BLaER1 treated with 17β-estradiol and CSF1 and Interleukin-3, amounts not matched to agents 10 nM and 100 nM (cell line): ENCODE data around the gene HEXA.
"Not testable (repeated sequence)": the region's sequence is repeated elsewhere in the genome, so short reads cannot be mapped to it uniquely, and the experiment has no call there.

Experiments used
- H3K27ac ChIP-seq, 11 experiments: shearing (Covaris generic); formaldehyde crosslinking; 2 replicates each; pipeline ENCODE4 v1.8.1; 2022
- H3K27me3 ChIP-seq, 11 experiments: shearing (Covaris generic); formaldehyde crosslinking; 2 replicates each; pipeline ENCODE4 v1.8.1; 2022
- H3K36me3 ChIP-seq, 11 experiments: shearing (Covaris generic); formaldehyde crosslinking; 2 replicates each; pipeline ENCODE4 v1.8.1; 2022
- H3K4me1 ChIP-seq, 10 experiments: shearing (Covaris generic); formaldehyde crosslinking; 2 replicates each; pipeline ENCODE4 v1.8.1; 2022
- H3K4me2 ChIP-seq, 11 experiments: shearing (Covaris generic); formaldehyde crosslinking; 2 replicates each; pipeline ENCODE4 v1.8.1; 2022
- H3K4me3 ChIP-seq, 10 experiments: shearing (Covaris generic); formaldehyde crosslinking; 2 replicates each; pipeline ENCODE4 v1.8.1; 2022
- H3K9ac ChIP-seq, 11 experiments: shearing (Covaris generic); formaldehyde crosslinking; 2 replicates each; pipeline ENCODE4 v1.8.1; 2022
- H3K9me3 ChIP-seq, 11 experiments: shearing (Covaris generic); formaldehyde crosslinking; replicated peaks in 1 of 11; 2 replicates each; pipeline ENCODE4 v1.8.1; 2022
- H4K20me1 ChIP-seq, 11 experiments: shearing (Covaris generic); formaldehyde crosslinking; 2 replicates each; pipeline ENCODE4 v1.8.1; 2022
- Cebpa-rat ChIP-seq, 11 experiments: shearing (Covaris generic); IDR thresholded peaks; 2 replicates each; pipeline ENCODE4 v1.8.1; 2022

The HEXA gene

DNA sequence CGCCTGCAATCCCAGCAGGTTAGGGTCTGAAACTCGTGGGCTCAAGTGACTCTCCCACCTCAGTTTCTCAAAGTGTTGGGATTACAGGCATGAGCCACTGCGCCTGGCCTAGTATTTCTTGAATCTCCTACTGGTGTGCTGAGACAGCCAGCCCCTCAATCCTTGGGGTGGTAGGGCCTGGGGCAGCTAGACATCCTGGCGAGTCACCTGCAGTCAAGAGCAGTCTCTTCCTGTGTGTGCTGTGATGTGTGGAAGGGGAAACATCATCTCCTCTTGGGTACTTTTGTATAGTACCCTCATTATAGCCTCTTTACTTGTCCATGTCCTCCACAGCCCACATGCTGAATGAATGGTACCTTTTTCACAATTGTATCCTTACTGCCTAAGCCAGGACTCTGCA lies 4.9 kb upstream of the HEXA start:
- H3K4me1 ChIP-seq: peaks cover 7 to 32% (median 15%) of the 10 kb centered on the region in 10 experiments; a peak in 19 of 20 replicates
- no peaks in the 10 kb centered on the region for H3K27me3 ChIP-seq
- no peak for TF ChIP-seq Cebpa-rat (IDR thresholded peaks at IDR 0.05)

DNA sequence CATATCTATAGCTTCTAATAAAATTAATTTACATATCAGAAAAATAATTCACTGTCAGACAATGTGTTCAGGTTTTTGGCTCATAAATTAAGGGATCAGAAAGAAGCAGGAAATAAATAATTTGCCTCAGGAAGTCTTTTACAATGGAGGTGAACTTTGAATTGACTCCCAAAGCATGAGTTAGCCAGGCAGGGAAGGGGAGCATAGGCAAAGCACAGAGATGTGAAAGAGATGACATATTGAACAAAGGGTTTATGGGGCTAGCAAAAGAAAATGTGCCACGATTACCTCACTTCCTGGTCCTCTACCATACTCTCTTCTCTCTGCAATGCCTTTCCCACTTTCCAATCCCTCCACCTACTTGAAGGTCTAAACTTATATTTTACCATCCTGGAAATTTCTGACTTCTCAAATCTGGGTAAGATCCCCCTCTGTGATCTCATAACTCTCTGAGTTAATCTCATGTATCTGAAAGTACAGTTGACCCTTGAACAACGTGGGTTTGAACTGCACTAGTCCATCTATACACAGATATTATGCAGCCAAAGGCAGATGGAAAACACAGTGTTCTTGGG lies 4.1 kb upstream of the HEXA start:
- Histone ChIP-seq H3K27me3 (no peaks in the 10 kb centered on the region), H3K27ac (no peak overlapping the region), H3K4me1 (peaks cover 11 to 25% (median 19%) of the 10 kb centered on the region in 10 experiments), H3K4me3 (no peak overlapping the region), H4K20me1 (no peaks in the 10 kb centered on the region), H3K4me2 (no peak overlapping the region), H3K36me3 (no peaks in the 10 kb centered on the region), H3K9ac (no peak overlapping the region), H3K9me3 (no peaks in the 10 kb centered on the region)
- no peak for TF ChIP-seq Cebpa-rat (IDR thresholded peaks at IDR 0.05)

More for the DNA sequence above, 4.9 kb upstream of the HEXA start:
- no peak overlapping the region for H3K27ac ChIP-seq
- H3K36me3 ChIP-seq: no peaks in the 10 kb centered on the region
- no peaks in the 10 kb centered on the region for H4K20me1 ChIP-seq
- H3K4me2 ChIP-seq: no peak overlapping the region
- H3K9ac ChIP-seq: no peak overlapping the region
- H3K9me3 ChIP-seq: no peaks in the 10 kb centered on the region
- no peak overlapping the region for H3K4me3 ChIP-seq

DNA sequence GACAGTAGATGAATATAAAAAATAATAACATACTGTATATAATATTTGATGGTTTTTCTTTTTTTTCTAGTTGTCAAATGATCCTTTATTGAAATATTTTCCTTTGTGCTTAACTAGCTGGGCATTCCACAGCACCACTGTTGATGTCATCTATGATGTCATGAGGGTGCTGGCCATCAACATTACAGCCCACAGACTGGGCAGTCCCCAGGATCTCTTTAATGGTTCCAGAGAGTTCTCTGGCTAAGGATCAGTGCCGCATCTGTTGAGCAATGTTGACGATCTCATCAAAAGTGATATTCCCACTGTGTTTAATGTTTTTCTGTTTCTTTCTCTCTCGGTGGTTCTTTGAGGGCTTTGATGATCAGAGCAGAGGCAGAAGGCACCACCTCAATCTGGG lies 3.3 kb upstream of the HEXA start:
- not testable (repeated sequence) for H3K4me2 ChIP-seq, H3K27me3 ChIP-seq, H3K4me3 ChIP-seq, H3K36me3 ChIP-seq, H3K27ac ChIP-seq, H3K9ac ChIP-seq, H3K9me3 ChIP-seq, H4K20me1 ChIP-seq
- H3K4me1 ChIP-seq: peaks cover 19 to 34% (median 25%) of the 10 kb centered on the region in 10 experiments

DNA sequence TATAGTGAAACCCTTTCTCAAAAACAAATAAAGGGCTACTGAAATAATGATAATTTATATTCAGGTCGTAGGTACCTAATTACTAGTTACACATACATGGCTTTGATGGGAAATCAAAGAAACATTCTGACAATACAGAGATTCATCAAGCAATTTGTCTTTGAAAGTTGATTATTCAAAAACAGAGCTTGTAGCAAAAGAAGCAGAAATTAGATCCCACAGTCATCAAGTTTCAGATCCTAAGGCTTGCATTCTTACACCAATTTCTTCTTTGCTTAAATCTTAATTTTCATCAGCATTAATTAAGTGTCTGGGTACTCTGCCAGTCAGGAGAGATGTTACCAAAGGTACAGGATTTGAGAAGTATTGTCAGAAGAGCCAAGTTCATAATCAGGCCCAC lies 1.5 kb upstream of the HEXA start:
- H4K20me1 ChIP-seq: peaks cover 0 to 16% (median 0%) of the 10 kb centered on the region in 11 experiments; a peak in 6 of 22 replicates
- H3K9ac ChIP-seq: peak overlapping the region in 4 of 11 experiments; percentile 93 to 99 (median 96); a peak in 6 of 22 replicates
- no peaks in the 10 kb centered on the region for H3K27me3 ChIP-seq
- peak overlapping the region in 6 of 11 experiments; percentile 83 to 96 (median 95); a peak in 11 of 22 replicates for H3K4me2 ChIP-seq
- H3K4me1 ChIP-seq: peaks cover 28 to 51% (median 40%) of the 10 kb centered on the region in 10 experiments
- H3K27ac ChIP-seq: peak overlapping the region in 5 of 11 experiments; percentile 90 to 100 (median 98); a peak in 8 of 22 replicates
- peaks cover 0 to 14% (median 0%) of the 10 kb centered on the region in 11 experiments; a peak in 1 of 22 replicates for H3K36me3 ChIP-seq
- peak overlapping the region in 3 of 10 experiments; percentile 63 to 84 (median 73); a peak in 4 of 20 replicates for H3K4me3 ChIP-seq
- no peaks in the 10 kb centered on the region for H3K9me3 ChIP-seq
- TF ChIP-seq Cebpa-rat (IDR thresholded peaks at IDR 0.05): no peak

DNA sequence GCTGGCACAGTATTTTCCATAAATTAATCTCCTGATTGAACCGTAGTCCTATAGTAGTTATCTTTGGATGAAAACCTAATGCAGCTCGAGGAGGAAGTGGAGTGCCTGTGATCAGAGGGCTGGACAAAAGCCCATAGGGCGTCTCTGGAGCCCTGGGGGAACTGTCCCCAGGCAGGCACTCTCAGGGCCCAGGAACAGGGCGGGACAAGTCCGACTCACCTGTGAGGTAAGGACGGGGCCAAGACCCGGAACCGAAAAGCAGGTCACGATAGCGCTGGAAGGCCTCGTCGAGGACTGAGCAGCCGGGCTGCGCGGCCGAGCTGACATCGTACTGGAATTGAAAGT lies 341 bp downstream of the HEXA start:
- peak overlapping the region; percentile 86 to 100 (median 95) for H3K27ac ChIP-seq
- peaks cover 9 to 32% (median 11%) of the 10 kb centered on the region in 11 experiments; a peak in 16 of 22 replicates for H3K36me3 ChIP-seq
- peak overlapping the region; percentile 63 to 84 (median 82) for H3K4me3 ChIP-seq
- H4K20me1 ChIP-seq: peaks cover 0 to 34% (median 0%) of the 10 kb centered on the region in 11 experiments; a peak in 8 of 22 replicates
- H3K4me1 ChIP-seq: peaks cover 29 to 65% (median 56%) of the 10 kb centered on the region in 10 experiments
- no peaks in the 10 kb centered on the region for H3K9me3 ChIP-seq
- TF ChIP-seq Cebpa-rat (IDR thresholded peaks at IDR 0.05): no peak
- peak overlapping the region; percentile 81 to 99 (median 95) for H3K4me2 ChIP-seq
- peak overlapping the region; percentile 86 to 99 (median 93) for H3K9ac ChIP-seq
- H3K27me3 ChIP-seq: no peaks in the 10 kb centered on the region

DNA sequence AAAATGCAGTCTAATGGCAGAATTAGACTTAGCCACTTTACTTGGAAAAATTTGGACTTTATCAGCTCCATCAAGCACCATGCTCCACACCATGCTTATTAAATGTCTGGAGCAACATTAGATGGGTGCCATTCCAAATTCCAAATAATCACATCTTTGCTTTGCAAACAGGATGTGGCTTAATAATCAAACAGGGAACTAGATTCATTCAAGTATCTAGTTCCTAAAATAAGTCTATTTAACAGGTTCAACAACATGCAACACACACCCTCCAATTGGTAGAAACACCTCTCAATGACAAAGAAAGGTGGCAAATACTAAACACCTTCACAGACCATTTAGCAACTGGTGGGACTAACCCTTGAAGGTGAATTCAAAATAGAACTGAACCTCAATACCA lies 3.5 kb downstream of the HEXA start:
- H3K4me3 ChIP-seq: peak overlapping the region in 6 of 10 experiments; percentile 20 to 84 (median 68); a peak in 9 of 20 replicates
- no peak for TF ChIP-seq Cebpa-rat (IDR thresholded peaks at IDR 0.05)
- peak overlapping the region in 7 of 11 experiments; percentile 1 to 100 (median 67); a peak in 11 of 22 replicates for H3K27ac ChIP-seq

DNA sequence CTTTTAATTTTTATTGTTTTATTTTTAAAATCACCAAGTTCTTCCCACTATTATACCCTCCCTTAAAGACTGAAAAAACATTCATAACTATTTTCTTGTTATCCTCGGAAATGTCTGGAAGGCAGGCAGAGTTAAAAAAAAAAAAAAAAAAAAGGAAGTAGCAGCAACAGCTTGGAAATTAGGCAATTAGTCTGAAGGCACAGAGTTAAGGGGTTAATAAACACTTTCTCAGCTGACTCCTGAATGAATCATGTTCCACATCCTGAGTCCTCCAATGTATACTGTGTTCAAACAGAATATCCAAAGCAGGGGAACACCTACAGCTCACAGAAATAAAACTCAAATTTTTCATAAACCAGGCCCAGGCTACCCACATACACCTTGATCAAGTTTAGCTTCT lies 5.8 kb downstream of the HEXA start:
- peak overlapping the region in 8 of 11 experiments; percentile 44 to 77 (median 72); a peak in 15 of 22 replicates for H3K9ac ChIP-seq
- peaks cover 56 to 100% (median 94%) of the 10 kb centered on the region in 10 experiments for H3K4me1 ChIP-seq
- H3K36me3 ChIP-seq: peaks cover 13 to 58% (median 28%) of the 10 kb centered on the region in 11 experiments; a peak in 19 of 22 replicates
- peak overlapping the region in 10 of 11 experiments; percentile 9 to 100 (median 82); a peak in 19 of 22 replicates for H3K27ac ChIP-seq
- peak in 3 of 11 experiments; percentile 33 to 69 (median 59); a peak in 4 of 22 replicates for TF ChIP-seq Cebpa-rat (IDR thresholded peaks at IDR 0.05)
- no peaks in the 10 kb centered on the region for H3K9me3 ChIP-seq
- H3K4me3 ChIP-seq: peak overlapping the region in 5 of 10 experiments; percentile 28 to 55 (median 37); a peak in 9 of 20 replicates
- peaks cover 0 to 89% (median 8%) of the 10 kb centered on the region in 11 experiments; a peak in 12 of 22 replicates for H4K20me1 ChIP-seq
- no peaks in the 10 kb centered on the region for H3K27me3 ChIP-seq
- H3K4me2 ChIP-seq: peak overlapping the region in 9 of 11 experiments; percentile 0 to 96 (median 90); a peak in 16 of 22 replicates

More for the DNA sequence above, 3.5 kb downstream of the HEXA start:
- no peaks in the 10 kb centered on the region for H3K27me3 ChIP-seq
- H3K4me1 ChIP-seq: peaks cover 49 to 89% (median 82%) of the 10 kb centered on the region in 10 experiments
- peaks cover 0 to 65% (median 0%) of the 10 kb centered on the region in 11 experiments; a peak in 9 of 22 replicates for H4K20me1 ChIP-seq
- H3K9ac ChIP-seq: peak overlapping the region in 3 of 11 experiments; percentile 38 to 98 (median 49); a peak in 6 of 22 replicates
- peak overlapping the region in 9 of 11 experiments; percentile 20 to 96 (median 93); a peak in 17 of 22 replicates for H3K4me2 ChIP-seq
- H3K36me3 ChIP-seq: peaks cover 13 to 54% (median 23%) of the 10 kb centered on the region in 11 experiments; a peak in 19 of 22 replicates
- H3K9me3 ChIP-seq: no peaks in the 10 kb centered on the region

DNA sequence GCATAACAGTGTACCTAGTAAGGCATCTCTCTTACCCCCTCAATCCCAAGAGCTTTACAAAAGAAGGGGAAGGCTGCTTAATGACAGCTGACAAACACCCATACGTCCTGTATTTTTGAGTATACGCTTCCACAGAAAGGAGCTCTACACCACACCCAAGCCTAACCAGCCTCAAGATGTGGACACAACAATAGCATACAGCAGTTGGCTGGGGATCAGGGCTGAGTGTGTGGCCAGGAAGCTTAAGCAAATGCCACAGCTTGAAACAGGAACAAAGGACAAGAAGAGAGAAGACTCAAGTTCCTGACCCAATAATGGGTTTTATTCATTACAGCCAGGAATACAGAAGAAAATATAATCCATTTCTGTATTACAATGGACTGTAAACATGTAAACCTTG lies 6.9 kb downstream of the HEXA start:
- no peaks in the 10 kb centered on the region for H3K9me3 ChIP-seq
- H3K4me2 ChIP-seq: peak overlapping the region in 10 of 11 experiments; percentile 6 to 96 (median 88); a peak in 19 of 22 replicates
- peak overlapping the region in 6 of 10 experiments; percentile 16 to 44 (median 30); a peak in 10 of 20 replicates for H3K4me3 ChIP-seq
- H4K20me1 ChIP-seq: peaks cover 0 to 100% (median 9%) of the 10 kb centered on the region in 11 experiments; a peak in 13 of 22 replicates
- peak overlapping the region in 9 of 11 experiments; percentile 66 to 100 (median 83); a peak in 19 of 22 replicates for H3K27ac ChIP-seq
- no peaks in the 10 kb centered on the region for H3K27me3 ChIP-seq
- no peak for TF ChIP-seq Cebpa-rat (IDR thresholded peaks at IDR 0.05)
- H3K4me1 ChIP-seq: peaks cover 45 to 93% (median 90%) of the 10 kb centered on the region in 10 experiments
- peak overlapping the region in 9 of 11 experiments; percentile 21 to 77 (median 70); a peak in 16 of 22 replicates for H3K9ac ChIP-seq
- H3K36me3 ChIP-seq: peaks cover 16 to 61% (median 33%) of the 10 kb centered on the region in 11 experiments; a peak in 21 of 22 replicates
